Transverse colon (tissue), 4 donors: Measurements from ENCODE around the gene SYPL1. TPM values are rescaled to one million over a fixed set of nuclear protein-coding genes. Genes with fewer than 3 reads are reported as not detected.

Source experiments
- DNase-seq: peaks from one replicate; pipeline ENCODE4 v3.0.0-alpha.2; 2019
- H3K27ac ChIP-seq, 4 donors: fragments of 200-600 bp; sonication (generic); 2 replicates each; pipeline ENCODE4 v1.5.1; 2016 to 2018; ENCODE audit warnings: inconsistent platforms in 4 of 4
- H3K27me3 ChIP-seq: fragments of 200-600 bp; sonication (generic); 2 replicates; pipeline ENCODE4 v1.5.1; 2017; ENCODE audit warnings: inconsistent platforms
- H3K36me3 ChIP-seq, 4 donors: fragments of 200-600 bp; sonication (generic); 2 replicates each; pipeline ENCODE4 v1.5.1; 2017 to 2019; ENCODE audit warnings: inconsistent platforms in 4 of 4
- H3K4me1 ChIP-seq, 4 donors: fragments of 200-600 bp; sonication (generic); 2 replicates each; pipeline ENCODE4 v1.5.1; 2017 to 2020; ENCODE audit warnings: inconsistent platforms in 4 of 4
- H3K4me3 ChIP-seq, 4 donors: fragments of 200-600 bp; sonication (generic); 1 replicate in 1 of 4; 2 replicates in 3 of 4; pipeline versions ENCODE4 v1.5.1 to v1.6.1; 2017 to 2019; ENCODE audit warnings: inconsistent platforms in 4 of 4
- H3K9me3 ChIP-seq, 2 donors: fragments of 200-600 bp; sonication (generic); 2 replicates each; pipeline ENCODE4 v1.5.1; 2017 to 2019; ENCODE audit warnings: inconsistent platforms in 2 of 2
- EP300 ChIP-seq: sonication (generic); formaldehyde crosslinking; IDR thresholded peaks from one replicate; pipeline ENCODE4 v1.6.1; 2017; ENCODE audit warnings: antibody characterized with exemption, low read depth
- POLR2A ChIP-seq: fragments of 450-650 bp; IDR thresholded peaks from one replicate; pipeline ENCODE4 v1.6.1; 2016; ENCODE audit warnings: antibody characterized with exemption, mild to moderate bottlenecking, moderate library complexity
- POLR2AphosphoS5 ChIP-seq, 3 donors: sonication (generic); formaldehyde crosslinking; IDR thresholded peaks; one replicate each; pipeline ENCODE4 v1.6.1; 2016; ENCODE audit warnings: antibody characterized with exemption in 3 of 3
- WGBS, 2 donors: methylation state at CpG; one replicate each; pipeline ENCODE4 v1.1.5; 2018; ENCODE audit warnings: low coverage in 1 of 2; 5-methylcytosine and 5-hydroxymethylcytosine counted together
- in situ Hi-C, 4 donors: fragments of 200-750 bp; cut with MboI; loops; one replicate each; pipeline versions ENCODE4 v1.15.0 to v1.15.1; 2017; ENCODE audit warnings: low sequenced_read_pairs in 3 of 4, low pct_ligation_motif_present in 1 of 4, low pct_unique_long_range_greater_than_20kb in 1 of 4
- intact Hi-C: fragments of 100-400 bp; cut with DNase I; formaldehyde crosslinking; loops from one replicate; pipeline ENCODE4 v1.15.1; 2023; ENCODE audit warnings: low total_unique reads
- total RNA-seq, 4 donors: library from RNA; depleted of rRNA; stranded (reverse); fragments of >200 nt; gene quantifications; one replicate each; pipeline ENCODE4 v1.1.0, GENCODE V29; 2016
- TF ChIP-seq, protein P1 (sequence below), 5 experiments: fragments of 200-600 bp in 3 of 5; fragments of 450-650 bp in 2 of 5; sonication (generic) in 3 of 5; IDR thresholded peaks; 1 replicate in 2 of 5; 2 replicates in 3 of 5; pipeline ENCODE4 v1.5.1; 2016 to 2017; ENCODE audit warnings: antibody characterized with exemption in 5 of 5, inconsistent platforms in 3 of 5, mild to moderate bottlenecking in 2 of 5, moderate library complexity in 1 of 5

The SYPL1 gene
- total RNA-seq, 4 donors from 2014 or later, result 36.7 to 81.8 (median 59.5) TPM

DNA sequence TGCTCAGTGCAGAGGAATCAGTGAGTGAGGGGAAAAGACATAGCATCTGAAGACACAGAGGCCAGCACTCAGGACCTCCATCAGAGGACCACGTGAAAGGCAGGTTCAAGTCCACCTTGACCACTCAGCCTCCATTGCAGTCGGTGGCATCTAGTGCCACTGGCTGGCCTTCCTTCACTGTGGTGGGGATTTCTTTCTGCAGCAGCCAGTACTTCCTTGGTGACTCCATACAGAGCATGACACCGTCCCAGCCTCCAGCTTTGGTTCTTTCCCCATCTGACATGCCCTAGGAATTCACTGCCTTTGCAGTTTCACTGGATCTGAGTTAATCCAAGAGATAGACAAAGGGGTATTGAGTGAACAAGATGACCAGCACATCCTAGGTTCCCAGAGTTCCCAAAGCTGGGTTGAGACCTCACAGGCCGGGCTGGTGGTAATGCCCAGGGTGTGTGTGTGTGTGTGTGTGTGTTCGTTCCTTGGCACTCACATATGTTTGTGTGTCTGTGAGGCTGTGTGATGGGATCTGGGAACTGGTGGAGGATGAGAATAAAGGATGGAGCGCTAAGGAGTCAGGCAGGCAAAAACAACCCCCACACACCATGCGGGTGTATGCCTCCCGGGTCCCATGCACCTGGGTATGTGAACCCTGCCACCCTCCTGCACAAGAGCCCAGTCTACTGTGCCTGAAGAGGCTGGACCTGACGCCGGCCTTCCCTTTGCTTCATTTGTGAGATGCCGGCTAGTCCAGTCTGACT is 57.8 kb downstream of the SYPL1 start:
- TF ChIP-seq, protein P1, sequence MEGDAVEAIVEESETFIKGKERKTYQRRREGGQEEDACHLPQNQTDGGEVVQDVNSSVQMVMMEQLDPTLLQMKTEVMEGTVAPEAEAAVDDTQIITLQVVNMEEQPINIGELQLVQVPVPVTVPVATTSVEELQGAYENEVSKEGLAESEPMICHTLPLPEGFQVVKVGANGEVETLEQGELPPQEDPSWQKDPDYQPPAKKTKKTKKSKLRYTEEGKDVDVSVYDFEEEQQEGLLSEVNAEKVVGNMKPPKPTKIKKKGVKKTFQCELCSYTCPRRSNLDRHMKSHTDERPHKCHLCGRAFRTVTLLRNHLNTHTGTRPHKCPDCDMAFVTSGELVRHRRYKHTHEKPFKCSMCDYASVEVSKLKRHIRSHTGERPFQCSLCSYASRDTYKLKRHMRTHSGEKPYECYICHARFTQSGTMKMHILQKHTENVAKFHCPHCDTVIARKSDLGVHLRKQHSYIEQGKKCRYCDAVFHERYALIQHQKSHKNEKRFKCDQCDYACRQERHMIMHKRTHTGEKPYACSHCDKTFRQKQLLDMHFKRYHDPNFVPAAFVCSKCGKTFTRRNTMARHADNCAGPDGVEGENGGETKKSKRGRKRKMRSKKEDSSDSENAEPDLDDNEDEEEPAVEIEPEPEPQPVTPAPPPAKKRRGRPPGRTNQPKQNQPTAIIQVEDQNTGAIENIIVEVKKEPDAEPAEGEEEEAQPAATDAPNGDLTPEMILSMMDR (IDR thresholded peaks at IDR 0.05), result no peak
- TF ChIP-seq POLR2A (no peak), POLR2AphosphoS5 (IDR thresholded peaks at IDR 0.05) (no peak), EP300 (no peak)
- H3K4me1 ChIP-seq, result peaks cover 6 to 24% (median 14%) of the 10 kb centered on the region in 4 donors
- no peak overlapping the region for H3K4me3 ChIP-seq
- no peak overlapping the region for H3K27ac ChIP-seq
- no peaks in the 10 kb centered on the region for H3K36me3 ChIP-seq
- no peaks in the 10 kb centered on the region for H3K9me3 ChIP-seq
- intact Hi-C loops, result no loop called here
- in situ Hi-C loops, result loop anchor here in 1 of 4 donors (5.0 kb wide), 1 partner anchor 98 kb away; no protein-coding TSS in a partner anchor
- 91% methylated on average over 11 of the region's 11 CpGs; no CpG with 5 or more reads in 1 of the 2 donors for WGBS, 2 donors
- no peaks in the 10 kb centered on the region for H3K27me3 ChIP-seq
- DNase-seq, result no peak

DNA sequence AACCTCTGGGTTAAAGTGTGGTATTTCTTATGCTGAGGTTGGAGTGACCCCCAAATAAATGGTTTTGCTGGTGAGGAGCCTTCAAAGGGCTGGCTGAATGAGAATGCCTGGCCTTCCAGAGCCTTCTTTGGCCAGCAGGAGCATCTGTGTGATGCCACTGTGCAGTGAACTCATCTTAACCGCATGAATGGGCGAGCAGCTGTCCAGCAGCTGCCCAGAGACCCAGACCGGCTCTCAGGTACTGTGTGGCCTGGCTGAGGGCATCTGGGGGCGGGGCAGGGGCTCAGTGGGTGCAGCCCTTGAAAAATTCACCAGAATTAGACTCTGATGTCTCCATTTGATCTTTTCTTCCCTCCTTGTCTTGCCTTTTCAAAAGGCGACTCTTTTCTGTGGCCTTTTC is 59.0 kb downstream of the SYPL1 start:
- no peak for TF ChIP-seq EP300
- TF ChIP-seq POLR2A, result no peak
- TF ChIP-seq, protein P1 (IDR thresholded peaks at IDR 0.05), result no peak
- TF ChIP-seq POLR2AphosphoS5 (IDR thresholded peaks at IDR 0.05), result no peak
- Histone ChIP-seq H3K4me3 (no peak overlapping the region), H3K9me3 (no peaks in the 10 kb centered on the region), H3K27me3 (no peaks in the 10 kb centered on the region), H3K4me1 (peaks cover 0 to 14% (median 6%) of the 10 kb centered on the region in 4 donors), H3K36me3 (no peaks in the 10 kb centered on the region), H3K27ac (no peak overlapping the region)
- no peak for DNase-seq
- intact Hi-C loops (no loop called here), in situ Hi-C loops (loop anchor here in 1 of 4 donors (5.0 kb wide), 1 partner anchor 99 kb away; no protein-coding TSS in a partner anchor)
- 88% methylated on average over 5 of the region's 5 CpGs; no CpG with 5 or more reads in 1 of the 2 donors for WGBS, 2 donors

DNA sequence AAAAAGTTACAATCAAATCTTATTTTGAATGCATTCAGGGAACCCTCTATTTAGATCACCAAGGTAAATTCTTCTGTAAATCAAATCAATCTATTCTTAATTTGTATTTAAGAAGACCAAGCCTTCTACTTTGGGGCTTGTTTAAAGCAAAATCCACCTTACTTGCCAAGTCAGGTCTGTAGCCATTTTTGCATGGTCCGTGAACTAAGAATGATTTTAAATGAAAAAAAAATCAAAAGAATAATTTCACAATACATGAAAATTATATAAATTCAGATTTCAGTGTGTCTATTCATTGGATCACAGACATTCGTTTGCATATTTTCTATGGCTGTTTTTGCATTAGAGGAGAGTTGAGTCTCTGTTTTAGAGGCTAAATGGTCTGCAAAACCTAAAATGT is 59.4 kb downstream of the SYPL1 start:
- no peak for DNase-seq
- Histone ChIP-seq H3K36me3 (no peaks in the 10 kb centered on the region), H3K27ac (no peak overlapping the region), H3K27me3 (no peaks in the 10 kb centered on the region), H3K4me1 (peaks cover 0 to 9% (median 3%) of the 10 kb centered on the region in 4 donors), H3K9me3 (no peaks in the 10 kb centered on the region), H3K4me3 (no peak overlapping the region)
- intact Hi-C loops, result no loop called here
- WGBS, 2 donors, result 79 to 90% methylated on average over 2 of the region's 2 CpGs
- TF ChIP-seq POLR2AphosphoS5 (IDR thresholded peaks at IDR 0.05) (no peak), EP300 (no peak), POLR2A (no peak)
- TF ChIP-seq, protein P1 (IDR thresholded peaks at IDR 0.05), result no peak
- in situ Hi-C loops, result loop anchor here in 1 of 4 donors (5.0 kb wide), 1 partner anchor 100 kb away; no protein-coding TSS in a partner anchor

DNA sequence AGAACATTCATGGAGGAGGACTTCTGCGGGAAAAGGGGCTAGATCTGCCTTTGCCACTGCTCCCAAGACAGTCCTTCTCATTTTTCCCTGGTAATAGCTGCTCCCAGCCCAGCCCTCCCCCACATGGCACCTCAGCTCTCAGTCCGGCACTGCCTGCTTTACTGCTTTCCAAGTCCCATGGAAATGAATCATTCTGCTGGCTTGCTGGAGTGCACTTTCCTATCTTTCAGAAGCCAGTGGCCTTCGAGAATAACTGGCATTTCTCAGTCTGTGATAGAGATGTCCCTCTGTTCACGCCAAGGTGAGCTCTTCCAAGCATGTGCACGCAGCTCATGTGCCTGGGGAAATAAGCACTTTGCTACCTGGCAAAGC is 61.4 kb downstream of the SYPL1 start:
- in situ Hi-C loops, result loop anchor here in 1 of 4 donors (5.0 kb wide), 1 partner anchor 102 kb away; no protein-coding TSS in a partner anchor
- H3K27ac ChIP-seq, result peak overlapping the region; percentile 2 to 62 (median 43)

More for the DNA sequence above, 61.4 kb downstream of the SYPL1 start:
- intact Hi-C loops, result no loop called here
- H3K36me3 ChIP-seq, result no peaks in the 10 kb centered on the region
- H3K4me1 ChIP-seq, result peaks cover 0 to 2% (median 0%) of the 10 kb centered on the region in 4 donors
- TF ChIP-seq, protein P1 (IDR thresholded peaks at IDR 0.05), result no peak
- TF ChIP-seq EP300 (no peak), POLR2A (no peak), POLR2AphosphoS5 (IDR thresholded peaks at IDR 0.05) (no peak)
- WGBS, 2 donors, result 40 to 68% methylated on average over 1 to 5 of the region's 5 CpGs
- H3K27me3 ChIP-seq, result no peaks in the 10 kb centered on the region
- H3K4me3 ChIP-seq, result no peak overlapping the region
- no peak for DNase-seq
- H3K9me3 ChIP-seq, result no peaks in the 10 kb centered on the region
